DOHH2 (cell line): ENCODE data around the gene CA6.

ENCODE experiments used
- H3F3A ChIP-seq: fragments of 200-600 bp; sonication (generic), shearing (Covaris generic); 2 replicates; pipeline ENCODE4 v1.6.0; 2016; ENCODE audit warnings: antibody characterized with exemption, mild to moderate bottlenecking; ENCODE audit not compliant: control insufficient read depth, insufficient read depth
- H3K27ac ChIP-seq: fragments of 200-600 bp; sonication (generic); 2 replicates; pipeline ENCODE4 v1.5.1; 2014; ENCODE audit warnings: low read depth, mild to moderate bottlenecking, low read length, moderate library complexity
- H3K27me3 ChIP-seq: fragments of 200-600 bp; sonication (generic); 2 replicates; pipeline ENCODE4 v1.6.1; 2014; ENCODE audit warnings: mild to moderate bottlenecking, low read length, mixed read lengths; ENCODE audit not compliant: control insufficient read depth
- H3K36me3 ChIP-seq: fragments of 200-600 bp; sonication (generic); 2 replicates; pipeline ENCODE4 v1.6.1; 2014; ENCODE audit warnings: mild to moderate bottlenecking, low read length, moderate library complexity, mixed read lengths; ENCODE audit not compliant: control insufficient read depth
- H3K4me1 ChIP-seq: fragments of 200-600 bp; sonication (generic); 2 replicates; pipeline ENCODE4 v1.6.1; 2014; ENCODE audit warnings: mild to moderate bottlenecking, low read length, mixed read lengths; ENCODE audit not compliant: control insufficient read depth
- H3K4me2 ChIP-seq: fragments of 200-600 bp; sonication (generic); 2 replicates; pipeline ENCODE4 v1.6.0; 2014; ENCODE audit warnings: mild to moderate bottlenecking, low read length, moderate library complexity
- H3K4me3 ChIP-seq: fragments of 200-600 bp; sonication (generic); 2 replicates; pipeline ENCODE4 v1.5.1; 2014; ENCODE audit warnings: mild to moderate bottlenecking, low read length, mixed read lengths
- H3K79me2 ChIP-seq: fragments of 200-600 bp; sonication (generic); 2 replicates; pipeline ENCODE4 v1.6.1; 2014; ENCODE audit warnings: mild to moderate bottlenecking, low read length, mixed read lengths; ENCODE audit not compliant: control insufficient read depth
- H3K9me2 ChIP-seq: fragments of 200-600 bp; sonication (generic); replicated peaks from 2 replicates; pipeline ENCODE4 v1.6.1; 2014; ENCODE audit warnings: mild to moderate bottlenecking, low read length, mixed read lengths; ENCODE audit not compliant: control insufficient read depth
- H3K9me3 ChIP-seq: fragments of 200-600 bp; sonication (generic); 2 replicates; pipeline ENCODE4 v1.6.1; 2014; ENCODE audit warnings: antibody characterized with exemption, low read length, mixed read lengths; ENCODE audit not compliant: control insufficient read depth, insufficient read depth
- H4K20me1 ChIP-seq: fragments of 200-600 bp; sonication (generic); 2 replicates; pipeline ENCODE4 v1.6.0; 2014; ENCODE audit warnings: low read depth, mild to moderate bottlenecking, antibody characterized with exemption, low read length, moderate library complexity; ENCODE audit not compliant: control insufficient read depth, insufficient read depth
- CTCF ChIP-seq: fragments of 200-600 bp; sonication (generic); IDR thresholded peaks from one replicate; pipeline ENCODE4 v1.5.1; 2014; ENCODE audit warnings: antibody characterized with exemption, mild to moderate bottlenecking, low read depth, low read length; ENCODE audit not compliant: poor library complexity, severe bottlenecking
- EZH2phosphoT487 ChIP-seq: fragments of 200-600 bp; sonication (generic); IDR thresholded peaks from 2 replicates; pipeline ENCODE4 v1.6.1; 2017; ENCODE audit warnings: borderline replicate concordance, mild to moderate bottlenecking, antibody characterized with exemption, low read length, moderate library complexity, mixed read lengths

Gene CA6

GRCh38 chr1:8988618-8988967 lies 42.9 kb downstream of the CA6 start:
- no peaks in the 10 kb centered on the region for H3K9me2 ChIP-seq

GRCh38 chr1:8989061-8989460 lies 43.4 kb downstream of the CA6 start:
- Histone ChIP-seq H3K4me3 (no peak overlapping the region), H3K9me3 (no peaks in the 10 kb centered on the region), H3K79me2 (no peaks in the 10 kb centered on the region), H3K27ac (no peak overlapping the region), H3K4me2 (no peak overlapping the region), H3K36me3 (no peaks in the 10 kb centered on the region), H3K27me3 (no peaks in the 10 kb centered on the region), H4K20me1 (no peaks in the 10 kb centered on the region), H3F3A (peaks cover 24% of the 10 kb centered on the region), H3K9me2 (no peaks in the 10 kb centered on the region), H3K4me1 (peaks cover 66% of the 10 kb centered on the region)
- no peak for TF ChIP-seq CTCF
- no peak for TF ChIP-seq EZH2phosphoT487

More at GRCh38 chr1:8988618-8988967, 42.9 kb downstream of the CA6 start:
- no peaks in the 10 kb centered on the region for H3K9me3 ChIP-seq
- no peak overlapping the region for H3K4me3 ChIP-seq
- peak overlapping the region; percentile 91 for H3K27ac ChIP-seq
- peaks cover 25% of the 10 kb centered on the region for H3F3A ChIP-seq
- TF ChIP-seq EZH2phosphoT487 (no peak), CTCF (no peak)
- peaks cover 71% of the 10 kb centered on the region for H3K4me1 ChIP-seq
- peak overlapping the region; percentile 7 for H3K4me2 ChIP-seq
- no peaks in the 10 kb centered on the region for H3K27me3 ChIP-seq
- no peaks in the 10 kb centered on the region for H3K36me3 ChIP-seq
- no peaks in the 10 kb centered on the region for H3K79me2 ChIP-seq
- no peaks in the 10 kb centered on the region for H4K20me1 ChIP-seq

GRCh38 chr1:8989821-8990220 lies 44.2 kb downstream of the CA6 start:
- Histone ChIP-seq H3K4me2 (no peak overlapping the region), H3K27ac (no peak overlapping the region), H4K20me1 (no peaks in the 10 kb centered on the region), H3K36me3 (no peaks in the 10 kb centered on the region), H3K4me3 (no peak overlapping the region), H3K27me3 (no peaks in the 10 kb centered on the region), H3K79me2 (no peaks in the 10 kb centered on the region), H3K9me2 (no peaks in the 10 kb centered on the region), H3K4me1 (peaks cover 59% of the 10 kb centered on the region), H3K9me3 (no peaks in the 10 kb centered on the region), H3F3A (peaks cover 19% of the 10 kb centered on the region)
- TF ChIP-seq CTCF (no peak), EZH2phosphoT487 (no peak)
